Activated naive CD4-positive, alpha-beta T cell treated with anti-CD3 and anti-CD28 coated beads for 36 hours (primary cell): ENCODE results near the gene TLE2. TPM values are rescaled to one million over a fixed set of nuclear protein-coding genes. Genes with fewer than 3 reads are reported as not detected.
"Not testable (repeated sequence)": the region's sequence is repeated elsewhere in the genome, so short reads cannot be mapped to it uniquely, and the experiment has no call there.

Experiments used
- CTCF ChIA-PET: fragments of 350-600 bp; sonication (Branson Sonifier 250); formaldehyde crosslinking; loops from one replicate; lab custom pipeline; 2021; ENCODE audit warnings: antibody characterized with exemption; lab: Charles Lee
- DNase-seq: peaks from one replicate; pipeline ENCODE4 v3.0.0-alpha.2; 2020
- H3K27ac Mint-ChIP-seq: one replicate; pipeline ENCODE4 v1.8.0; 2021; ENCODE audit warnings: mild to moderate bottlenecking, mixed read lengths
- H3K27me3 Mint-ChIP-seq: one replicate; pipeline ENCODE4 v1.8.0; 2021; ENCODE audit warnings: low read depth, mixed read lengths
- H3K36me3 Mint-ChIP-seq: one replicate; pipeline ENCODE4 v1.8.0; 2021; ENCODE audit warnings: low read depth, mixed read lengths
- H3K4me1 Mint-ChIP-seq: one replicate; pipeline ENCODE4 v1.8.0; 2021; ENCODE audit warnings: low read depth, mixed read lengths
- H3K4me3 Mint-ChIP-seq: one replicate; pipeline ENCODE4 v1.8.0; 2021; ENCODE audit warnings: mild to moderate bottlenecking, moderate library complexity, mixed read lengths
- H3K9me3 Mint-ChIP-seq: one replicate; pipeline ENCODE4 v1.8.0; 2021; ENCODE audit warnings: mixed read lengths
- intact Hi-C: fragments of 100-400 bp; cut with micrococcal nuclease; formaldehyde crosslinking; loops from one replicate; pipeline ENCODE4 v1.15.1; 2023
- total RNA-seq, 2 experiments: library from RNA; stranded (reverse); gene quantifications; one replicate each; pipeline ENCODE4 v1.2.3, GENCODE V29; 2021

Gene TLE2
- total RNA-seq, 2 experiments from 2014 or later: 6.5 to 7.2 TPM

DNA sequence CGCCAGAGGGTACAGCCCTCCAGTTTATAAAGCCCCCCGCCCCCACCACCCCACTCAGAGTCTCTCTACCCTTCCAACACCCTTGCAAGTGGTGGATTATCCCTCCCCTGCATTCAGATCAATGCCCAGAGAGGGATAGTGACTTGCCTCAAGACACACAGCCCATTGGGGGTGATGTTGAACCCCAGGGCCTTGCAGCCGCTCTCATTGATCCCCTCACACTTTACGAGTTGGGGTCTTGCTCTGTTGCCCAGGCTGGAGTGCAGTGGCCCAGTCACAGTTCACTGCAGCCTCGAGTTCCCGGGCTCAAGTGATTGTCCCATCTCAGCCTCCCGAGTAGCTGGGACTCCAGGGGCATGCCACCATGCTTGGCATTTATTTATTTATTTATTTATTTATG lies 11.2 kb downstream of the TLE2 start:
- CTCF ChIA-PET: no interaction called here
- H3K27me3 Mint-ChIP-seq: no peaks in the 10 kb centered on the region
- no peaks in the 10 kb centered on the region for H3K9me3 Mint-ChIP-seq
- peaks cover 4% of the 10 kb centered on the region for H3K4me1 Mint-ChIP-seq
- H3K36me3 Mint-ChIP-seq: no peaks in the 10 kb centered on the region
- DNase-seq: no peak
- intact Hi-C loops: no loop called here
- no peak overlapping the region for H3K4me3 Mint-ChIP-seq
- no peak overlapping the region for H3K27ac Mint-ChIP-seq

DNA sequence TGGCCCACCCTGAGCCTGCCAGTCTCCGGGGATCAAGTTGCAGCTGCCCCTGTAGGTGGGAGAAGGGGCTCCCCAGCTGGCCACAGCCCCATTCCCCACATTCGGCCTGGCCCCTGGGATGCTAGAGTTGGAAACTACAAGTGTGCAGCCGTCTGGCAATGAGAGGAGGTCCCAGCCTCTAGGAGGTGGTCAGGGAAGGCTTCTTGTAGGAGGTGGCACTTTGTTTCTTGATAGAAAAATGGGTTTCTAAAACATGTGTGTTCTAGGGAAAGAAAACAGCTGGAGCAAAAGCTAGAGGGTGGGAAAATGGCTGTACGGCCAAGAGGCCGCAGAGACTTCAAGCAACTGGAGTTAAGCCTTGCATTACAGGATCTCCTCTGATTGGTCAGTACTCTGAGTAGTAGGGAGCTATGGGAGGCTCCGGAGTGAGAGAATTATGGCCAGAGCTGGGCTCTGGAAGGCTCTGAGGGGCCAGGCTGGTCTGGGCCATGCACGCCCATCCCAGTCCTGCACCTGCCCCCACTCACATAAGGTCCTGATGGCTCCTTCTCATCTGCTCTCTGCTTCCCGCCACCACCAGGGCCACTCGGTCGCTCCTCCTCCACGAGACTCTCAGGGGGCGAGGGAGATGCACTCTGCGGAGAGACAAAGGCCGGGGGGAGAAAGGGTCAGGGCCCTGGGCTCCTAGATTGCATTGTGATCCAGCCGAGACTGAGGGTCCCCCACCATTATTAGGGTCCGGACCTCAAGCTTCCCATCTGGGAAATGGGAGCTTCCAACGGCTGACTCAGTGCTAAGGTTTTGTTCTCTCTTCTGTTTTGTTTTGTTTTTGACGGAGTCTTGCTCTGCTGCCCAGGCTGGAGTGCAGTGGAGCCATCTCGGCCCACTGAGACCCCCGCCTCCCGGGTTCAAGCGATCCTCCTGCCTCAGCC lies 13.7 kb downstream of the TLE2 start:
- Mint-ChIP-seq H3K36me3 (no peaks in the 10 kb centered on the region), H3K4me3 (no peak overlapping the region), H3K4me1 (no peaks in the 10 kb centered on the region), H3K9me3 (no peaks in the 10 kb centered on the region), H3K27me3 (no peaks in the 10 kb centered on the region), H3K27ac (no peak overlapping the region)
- CTCF ChIA-PET: no interaction called here
- DNase-seq: no peak
- intact Hi-C loops: no loop called here

DNA sequence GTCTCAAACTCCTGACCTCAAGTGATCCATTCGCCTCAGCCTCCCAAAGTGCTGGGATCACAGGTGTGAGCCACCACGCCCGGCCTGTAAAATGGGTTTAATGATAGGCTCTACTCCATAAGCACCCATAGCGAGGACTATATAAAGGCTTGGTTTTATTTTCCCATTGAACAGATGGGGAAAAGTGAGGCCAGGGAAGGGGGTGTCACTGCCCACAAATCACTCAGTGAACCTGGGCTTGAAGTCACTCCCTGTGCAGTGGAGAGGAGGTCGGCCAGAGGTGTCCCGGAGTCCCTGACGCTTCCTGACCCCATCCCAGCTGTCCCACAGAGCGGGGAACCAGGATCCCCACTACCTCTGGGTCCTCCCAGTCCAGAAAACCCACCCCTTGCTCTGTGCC lies 14.9 kb downstream of the TLE2 start:
- Mint-ChIP-seq H3K4me3 (no peak overlapping the region), H3K27ac (no peak overlapping the region), H3K27me3 (no peaks in the 10 kb centered on the region), H3K9me3 (no peaks in the 10 kb centered on the region), H3K36me3 (no peaks in the 10 kb centered on the region), H3K4me1 (no peaks in the 10 kb centered on the region)
- DNase-seq: no peak
- CTCF ChIA-PET: no interaction called here
- intact Hi-C loops: no loop called here

DNA sequence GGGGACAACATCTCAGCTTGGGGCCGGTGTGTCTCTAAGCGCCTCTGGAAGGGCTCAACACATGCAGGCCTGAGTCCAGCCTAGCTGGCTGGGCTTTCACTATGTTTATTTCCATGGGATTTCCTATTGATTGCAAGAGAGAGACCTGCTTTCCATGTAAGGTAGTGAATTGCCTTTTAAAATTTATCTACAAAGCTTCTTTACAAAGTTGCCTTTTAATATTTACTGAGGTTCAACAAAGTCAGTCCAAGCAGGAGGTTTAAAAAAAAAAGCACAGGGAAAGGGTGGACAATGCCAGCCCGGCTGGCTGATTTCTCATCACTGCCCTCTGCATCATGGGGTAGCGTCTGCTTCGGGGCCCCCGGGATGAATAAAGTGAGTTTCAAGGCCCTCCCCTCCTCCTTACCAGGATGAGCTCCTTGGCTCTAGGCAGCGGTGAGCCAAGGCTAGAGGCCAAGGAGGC lies 15.8 kb downstream of the TLE2 start:
- H3K36me3 Mint-ChIP-seq: no peaks in the 10 kb centered on the region
- H3K27ac Mint-ChIP-seq: no peak overlapping the region
- no peaks in the 10 kb centered on the region for H3K27me3 Mint-ChIP-seq
- DNase-seq: no peak
- no peaks in the 10 kb centered on the region for H3K9me3 Mint-ChIP-seq
- CTCF ChIA-PET: interaction anchor here (0.7 kb wide), 1 partner anchor 94 kb away, joined by 3 read pairs; no protein-coding TSS in a partner anchor
- intact Hi-C loops: no loop called here
- no peak overlapping the region for H3K4me3 Mint-ChIP-seq
- H3K4me1 Mint-ChIP-seq: no peaks in the 10 kb centered on the region

DNA sequence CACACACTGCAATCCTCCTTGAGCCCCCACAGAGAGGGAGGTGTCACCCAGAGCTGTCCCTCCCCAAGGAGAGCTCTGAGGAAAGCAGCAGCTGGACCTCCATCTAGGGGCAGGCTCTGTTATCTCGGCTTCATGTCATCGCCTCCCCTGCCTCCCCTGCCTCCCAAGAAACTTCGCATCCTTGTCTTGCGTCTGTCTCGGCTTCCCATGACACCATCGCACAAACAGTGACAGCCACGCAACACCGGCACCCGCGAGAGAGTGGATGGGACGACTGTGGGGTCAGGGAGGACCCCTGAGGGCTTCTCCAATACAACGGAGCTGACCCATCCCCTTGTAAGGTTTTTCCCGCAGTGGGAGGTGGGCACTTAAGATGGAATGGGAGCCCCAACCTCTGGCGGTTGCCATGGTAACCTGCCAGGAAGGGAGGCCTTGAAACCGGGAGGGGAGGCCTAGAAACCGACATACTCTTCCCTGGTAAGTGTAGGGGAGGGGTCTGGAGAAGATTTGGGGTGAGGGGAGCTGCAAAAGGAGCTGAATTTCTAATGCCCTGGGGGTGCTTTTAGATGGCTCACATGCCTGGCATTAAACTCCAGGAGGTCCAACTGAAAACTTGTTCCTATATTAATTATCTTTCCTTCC lies 16.3 kb downstream of the TLE2 start:
- Mint-ChIP-seq H3K36me3 (no peaks in the 10 kb centered on the region), H3K27ac (no peak overlapping the region), H3K9me3 (no peaks in the 10 kb centered on the region), H3K4me1 (no peaks in the 10 kb centered on the region), H3K27me3 (no peaks in the 10 kb centered on the region), H3K4me3 (no peak overlapping the region)
- CTCF ChIA-PET: no interaction called here
- intact Hi-C loops: no loop called here
- no peak for DNase-seq

DNA sequence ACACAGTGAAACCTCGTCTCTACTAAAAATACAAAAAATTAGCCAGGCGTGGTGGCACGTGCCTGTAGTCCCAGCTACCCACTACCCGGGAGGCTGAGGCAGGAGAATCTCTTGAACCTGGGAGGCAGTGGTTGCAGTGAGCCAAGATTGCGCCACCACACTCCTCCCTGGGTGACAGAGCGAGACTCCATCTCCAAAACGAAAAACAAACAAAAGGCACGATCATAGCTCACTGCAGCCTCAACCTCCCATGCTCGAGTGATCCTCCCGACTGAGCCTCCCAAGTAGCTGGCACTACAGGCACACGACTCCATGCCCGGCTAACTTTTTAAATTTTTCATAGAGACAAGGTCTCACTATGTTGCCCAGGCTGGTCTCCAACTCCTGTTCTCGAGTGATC lies 17.0 kb downstream of the TLE2 start:
- DNase-seq, intact Hi-C loops, H3K27ac Mint-ChIP-seq, H3K27me3 Mint-ChIP-seq, H3K9me3 Mint-ChIP-seq, H3K4me3 Mint-ChIP-seq, H3K36me3 Mint-ChIP-seq, H3K4me1 Mint-ChIP-seq: not testable (repeated sequence)
- CTCF ChIA-PET: interaction anchor here (0.6 kb wide), 1 partner anchor 350 kb away, joined by 3 read pairs; no protein-coding TSS in a partner anchor

DNA sequence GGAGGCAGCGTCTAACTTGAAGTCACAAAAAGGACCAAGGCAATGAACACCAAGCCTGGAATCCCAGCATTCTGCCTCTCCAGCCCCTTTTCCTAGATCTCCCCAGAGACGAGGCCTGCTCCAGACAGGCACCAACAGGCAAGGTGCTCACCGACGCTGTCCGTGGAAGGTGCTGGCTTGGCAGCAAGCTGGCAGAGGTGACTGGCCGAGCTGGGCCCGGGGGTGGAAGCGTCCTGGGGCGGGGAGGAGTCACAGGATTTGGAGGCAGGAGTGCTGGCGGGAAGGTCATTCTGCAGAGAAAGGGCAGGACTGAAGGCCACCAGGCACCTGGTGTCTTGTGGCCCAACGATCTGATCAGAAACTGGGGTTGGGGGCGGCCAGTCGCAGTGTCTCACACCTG lies 18.2 kb downstream of the TLE2 start:
- no peaks in the 10 kb centered on the region for H3K36me3 Mint-ChIP-seq
- H3K4me3 Mint-ChIP-seq: no peak overlapping the region
- no peaks in the 10 kb centered on the region for H3K9me3 Mint-ChIP-seq
- no peaks in the 10 kb centered on the region for H3K27me3 Mint-ChIP-seq
- H3K27ac Mint-ChIP-seq: no peak overlapping the region
- DNase-seq: no peak
- no peaks in the 10 kb centered on the region for H3K4me1 Mint-ChIP-seq
- CTCF ChIA-PET: no interaction called here
- intact Hi-C loops: no loop called here

DNA sequence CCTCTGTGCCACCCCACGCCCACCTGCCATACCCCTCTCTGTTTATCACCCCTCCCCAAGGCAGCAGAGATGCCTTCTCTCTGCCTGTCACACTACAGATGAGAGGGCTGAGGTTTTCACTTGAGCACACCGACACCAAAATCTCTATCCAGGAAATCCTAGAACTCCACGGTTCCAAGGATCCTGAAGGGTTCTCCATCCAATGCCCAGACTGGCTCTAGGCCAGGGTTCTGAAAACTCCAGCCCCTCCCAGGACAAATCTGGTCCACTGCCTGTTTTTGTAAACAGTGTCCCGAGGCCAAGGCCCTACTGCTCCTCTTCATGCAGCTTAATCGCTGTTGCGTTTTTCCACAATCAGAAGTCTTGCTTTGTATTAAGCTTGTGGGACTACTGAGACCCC lies 20.1 kb downstream of the TLE2 start:
- H3K36me3 Mint-ChIP-seq: no peaks in the 10 kb centered on the region
- no peak overlapping the region for H3K27ac Mint-ChIP-seq
- CTCF ChIA-PET: interaction anchor here (0.7 kb wide), 1 partner anchor 35 kb away, joined by 4 read pairs; no protein-coding TSS in a partner anchor

DNA sequence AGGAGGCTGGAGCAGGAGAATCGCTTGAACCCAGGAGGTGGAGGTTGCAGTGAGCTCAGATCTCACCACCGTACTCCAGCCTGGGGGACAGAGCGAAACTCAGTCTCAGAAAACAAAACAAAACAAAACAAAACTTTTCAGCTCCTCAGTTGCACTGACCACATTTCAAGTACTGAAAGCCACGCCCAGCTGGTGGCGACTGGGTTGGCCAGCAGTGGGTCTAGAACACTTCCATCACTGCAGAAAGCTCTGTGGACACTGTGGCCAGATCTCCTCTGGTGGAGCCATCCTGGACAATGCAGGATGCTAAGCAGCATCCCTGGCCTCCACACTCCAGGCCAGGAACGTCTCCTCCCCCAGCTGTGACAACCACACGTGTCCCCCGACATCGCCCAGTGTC lies 21.1 kb downstream of the TLE2 start:
- Mint-ChIP-seq H3K27me3 (no peaks in the 10 kb centered on the region), H3K4me3 (no peak overlapping the region), H3K9me3 (no peaks in the 10 kb centered on the region), H3K36me3 (no peaks in the 10 kb centered on the region), H3K4me1 (no peaks in the 10 kb centered on the region), H3K27ac (no peak overlapping the region)
- DNase-seq: no peak
- CTCF ChIA-PET: interaction anchor here (0.7 kb wide), 1 partner anchor 34 kb away, joined by 4 read pairs; no protein-coding TSS in a partner anchor
- intact Hi-C loops: no loop called here

More for the DNA sequence above, 20.1 kb downstream of the TLE2 start:
- H3K4me1 Mint-ChIP-seq: no peaks in the 10 kb centered on the region
- no peaks in the 10 kb centered on the region for H3K27me3 Mint-ChIP-seq
- no peaks in the 10 kb centered on the region for H3K9me3 Mint-ChIP-seq
- H3K4me3 Mint-ChIP-seq: no peak overlapping the region
- DNase-seq: no peak
- intact Hi-C loops: no loop called here

DNA sequence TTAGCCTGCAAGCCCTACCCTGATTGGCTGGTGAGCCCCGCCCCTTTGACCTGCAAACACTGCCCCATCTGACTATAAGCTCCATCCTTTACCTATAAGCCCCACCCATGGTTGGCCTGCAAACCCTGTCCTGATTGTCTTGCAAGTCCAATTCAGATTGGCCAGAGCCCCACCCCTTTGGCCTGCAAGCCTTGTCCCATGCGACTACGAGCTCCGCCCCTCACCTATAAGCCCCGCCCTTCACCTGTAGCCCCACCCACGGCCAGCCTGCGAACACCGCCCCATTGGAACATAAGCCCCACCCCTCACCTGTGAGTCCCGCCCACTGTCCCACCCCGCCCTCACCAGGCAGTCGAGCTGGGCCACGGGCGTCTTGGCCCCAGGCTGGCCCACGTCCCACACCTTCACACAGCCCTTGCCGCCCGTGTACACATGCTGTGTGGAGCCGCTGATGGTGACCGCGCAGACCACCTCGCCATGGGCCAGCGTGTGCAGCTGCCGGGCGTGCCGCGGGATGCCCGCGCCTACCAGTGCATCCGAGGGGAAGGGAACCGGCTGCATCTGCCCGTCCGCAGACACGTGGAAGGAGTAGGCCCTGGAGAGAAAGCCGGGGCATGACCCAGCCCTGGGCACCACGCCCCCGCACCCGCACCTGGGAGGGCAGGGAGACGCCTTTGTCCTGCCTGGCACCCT lies 22.9 kb downstream of the TLE2 start:
- Mint-ChIP-seq H3K9me3 (no peaks in the 10 kb centered on the region), H3K36me3 (peaks cover 1% of the 10 kb centered on the region), H3K27me3 (no peaks in the 10 kb centered on the region), H3K4me1 (no peaks in the 10 kb centered on the region), H3K4me3 (no peak overlapping the region), H3K27ac (no peak overlapping the region)
- DNase-seq: peak; percentile 16
- CTCF ChIA-PET: no interaction called here
- intact Hi-C loops: no loop called here

DNA sequence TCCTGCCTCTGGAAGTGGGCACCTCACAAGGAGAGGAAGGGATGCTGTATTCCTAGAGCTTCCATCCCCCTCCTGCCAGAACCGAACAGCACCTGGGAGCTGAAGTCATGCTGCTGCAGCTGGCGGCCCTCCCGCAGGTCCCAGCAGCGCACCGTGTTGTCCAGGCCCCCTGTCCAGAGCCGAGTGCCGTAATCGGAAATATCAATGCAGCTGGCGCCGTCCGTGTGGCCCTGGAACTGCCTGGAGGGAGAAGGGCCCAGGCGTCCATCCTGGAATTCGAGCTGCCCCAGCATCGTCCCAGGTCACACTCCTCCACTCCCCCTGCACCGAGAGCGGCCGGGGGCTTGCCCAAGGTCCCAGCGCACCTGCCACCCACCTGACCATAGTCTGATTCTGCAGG lies 23.7 kb downstream of the TLE2 start:
- no peaks in the 10 kb centered on the region for H3K4me1 Mint-ChIP-seq
- intact Hi-C loops: no loop called here
- no peak for DNase-seq
- no peak overlapping the region for H3K27ac Mint-ChIP-seq
- no peaks in the 10 kb centered on the region for H3K9me3 Mint-ChIP-seq
- H3K27me3 Mint-ChIP-seq: no peaks in the 10 kb centered on the region
- CTCF ChIA-PET: interaction anchor here (0.6 to 1.1 kb wide), 2 partner anchors 44 to 103 kb away, joined by 3 read pairs; no protein-coding TSS in a partner anchor
- H3K4me3 Mint-ChIP-seq: no peak overlapping the region
- peaks cover 1% of the 10 kb centered on the region for H3K36me3 Mint-ChIP-seq

DNA sequence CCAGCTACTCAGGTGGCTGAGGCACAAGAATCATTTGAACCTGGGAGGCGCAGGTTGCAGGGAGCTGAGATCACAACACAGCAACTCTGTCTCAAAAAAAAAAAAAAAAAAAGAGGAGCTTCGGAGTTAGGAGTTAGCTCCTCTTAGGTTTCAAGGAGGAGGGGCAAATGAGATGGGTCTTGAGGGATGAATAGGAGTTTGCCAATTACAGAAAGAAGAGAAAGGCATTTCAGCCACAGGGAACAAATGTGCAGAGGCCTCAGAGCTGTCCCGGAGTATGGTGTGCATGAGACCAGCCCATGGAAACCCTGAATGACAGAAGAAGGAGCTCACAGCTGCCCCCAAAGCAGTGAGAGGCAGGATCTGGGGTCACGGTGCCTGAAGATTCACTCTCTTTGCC lies 24.6 kb downstream of the TLE2 start:
- CTCF ChIA-PET: interaction anchor here (0.6 to 1.1 kb wide), 3 partner anchors 23 to 104 kb away, joined by 3 to 4 read pairs (median 3); no protein-coding TSS in a partner anchor
- H3K4me3 Mint-ChIP-seq: no peak overlapping the region
- peaks cover 1% of the 10 kb centered on the region for H3K36me3 Mint-ChIP-seq
- no peaks in the 10 kb centered on the region for H3K4me1 Mint-ChIP-seq
- DNase-seq: no peak
- H3K27me3 Mint-ChIP-seq: no peaks in the 10 kb centered on the region
- H3K9me3 Mint-ChIP-seq: no peaks in the 10 kb centered on the region
- intact Hi-C loops: no loop called here
- no peak overlapping the region for H3K27ac Mint-ChIP-seq
